Mucosa of descending colon (tissue), 3 donors: ENCODE data around the gene CD3G. TPM values are rescaled to one million over a fixed set of nuclear protein-coding genes. Genes with fewer than 3 reads are reported as not detected.

Experiments used
- ATAC-seq: fragments of 200-7000 bp; cut with Tn5 transposase; one replicate; pipeline ENCODE4 v1.9.1; 2020; ENCODE audit warnings: mild to moderate bottlenecking, moderate library complexity
- DNase-seq, 3 donors: peaks; one replicate each; pipeline ENCODE4 v3.0.0-alpha.2; 2020
- H3K36me3 ChIP-seq: fragments of 200-600 bp; one replicate; pipeline ENCODE4 v1.8.0; 2021; ENCODE audit warnings: low read depth, mild to moderate bottlenecking
- H3K4me1 ChIP-seq: fragments of 200-600 bp; one replicate; pipeline ENCODE4 v1.8.0; 2021; ENCODE audit warnings: low read depth, mild to moderate bottlenecking
- H3K4me3 ChIP-seq: fragments of 200-600 bp; one replicate; pipeline ENCODE4 v1.8.0; 2021; ENCODE audit warnings: mild to moderate bottlenecking
- H3K9me3 ChIP-seq: fragments of 200-600 bp; one replicate; pipeline ENCODE4 v1.8.0; 2021; ENCODE audit warnings: mild to moderate bottlenecking
- intact Hi-C, 2 donors: fragments of 100-400 bp; cut with DNase I in 1 of 2; cut with micrococcal nuclease in 1 of 2; formaldehyde crosslinking; loops; one replicate each; pipeline versions ENCODE4 v1.11.0 to v1.11.1; 2022; cut with DNase I, micrococcal nuclease
- total RNA-seq, 3 donors: library from RNA; stranded (reverse); fragmentation: NEBNext Ultra II Directional in 2 of 3; extraction: Animal tissue kit (Norgen Biotek cat#: 25700) in 2 of 3; gene quantifications; one replicate each; pipeline versions ENCODE4 v1.2.1 to v1.2.4, GENCODE V29; 2021 to 2023
- TF ChIP-seq, protein P1 (sequence below): fragments of 200-600 bp; IDR thresholded peaks from one replicate; pipeline ENCODE4 v1.8.0; 2022; ENCODE audit warnings: antibody characterized with exemption, mild to moderate bottlenecking
- donor health status: DM: no; HTN: no; CAD: no; lungs with moderate emphysema.
- donor health status: DM: no; HTN: no; CAD: no.
- donor health status: DM: no; HTN: yes; CAD: no.

The CD3G gene
- total RNA-seq, 3 donors from 2014 or later = 2.8 to 5.1 (median 4.2) TPM

- ATAC-seq = no peak
- intact Hi-C loops = loop anchor here in 1 of 2 donors (10.0 kb wide), 1 partner anchor 114 kb away; no protein-coding TSS in a partner anchor
- H3K9me3 ChIP-seq = no peaks in the 10 kb centered on the region
- peaks cover 6% of the 10 kb centered on the region for H3K36me3 ChIP-seq
- no peaks in the 10 kb centered on the region for H3K4me1 ChIP-seq
- TF ChIP-seq, protein P1, sequence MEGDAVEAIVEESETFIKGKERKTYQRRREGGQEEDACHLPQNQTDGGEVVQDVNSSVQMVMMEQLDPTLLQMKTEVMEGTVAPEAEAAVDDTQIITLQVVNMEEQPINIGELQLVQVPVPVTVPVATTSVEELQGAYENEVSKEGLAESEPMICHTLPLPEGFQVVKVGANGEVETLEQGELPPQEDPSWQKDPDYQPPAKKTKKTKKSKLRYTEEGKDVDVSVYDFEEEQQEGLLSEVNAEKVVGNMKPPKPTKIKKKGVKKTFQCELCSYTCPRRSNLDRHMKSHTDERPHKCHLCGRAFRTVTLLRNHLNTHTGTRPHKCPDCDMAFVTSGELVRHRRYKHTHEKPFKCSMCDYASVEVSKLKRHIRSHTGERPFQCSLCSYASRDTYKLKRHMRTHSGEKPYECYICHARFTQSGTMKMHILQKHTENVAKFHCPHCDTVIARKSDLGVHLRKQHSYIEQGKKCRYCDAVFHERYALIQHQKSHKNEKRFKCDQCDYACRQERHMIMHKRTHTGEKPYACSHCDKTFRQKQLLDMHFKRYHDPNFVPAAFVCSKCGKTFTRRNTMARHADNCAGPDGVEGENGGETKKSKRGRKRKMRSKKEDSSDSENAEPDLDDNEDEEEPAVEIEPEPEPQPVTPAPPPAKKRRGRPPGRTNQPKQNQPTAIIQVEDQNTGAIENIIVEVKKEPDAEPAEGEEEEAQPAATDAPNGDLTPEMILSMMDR = no peak
- no peak for DNase-seq
- H3K4me3 ChIP-seq = no peak overlapping the region
These were observed 36.4 kb downstream of the CD3G start for GRCh38 chr11:118380571-118380970.

DNA sequence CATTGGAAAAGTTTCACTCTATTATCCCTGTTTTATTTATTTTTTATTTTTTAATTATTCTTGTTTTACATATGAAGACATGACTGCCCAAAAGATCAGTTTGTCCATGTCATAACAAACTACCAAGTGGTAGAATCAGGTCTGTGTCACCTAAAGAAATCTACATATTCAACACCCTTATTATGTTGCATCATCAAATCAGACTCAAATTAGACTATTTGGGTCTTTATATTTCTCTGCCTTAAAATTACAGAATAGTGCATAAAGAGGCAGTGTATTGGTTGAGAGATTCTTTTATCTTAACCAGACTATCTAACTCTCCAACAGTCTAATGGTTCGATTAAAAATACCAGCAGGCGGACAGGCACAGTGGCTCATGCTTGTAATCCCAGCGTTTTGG lies 38.8 kb downstream of the CD3G start:
- DNase-seq (no peak), ATAC-seq (no peak)
- peaks cover 6% of the 10 kb centered on the region for H3K36me3 ChIP-seq
- intact Hi-C loops = loop anchor here in 1 of 2 donors (10.0 kb wide), 1 partner anchor 112 kb away; no protein-coding TSS in a partner anchor
- TF ChIP-seq, protein P1 = no peak
- H3K4me3 ChIP-seq = no peak overlapping the region
- no peaks in the 10 kb centered on the region for H3K4me1 ChIP-seq
- no peaks in the 10 kb centered on the region for H3K9me3 ChIP-seq

GRCh38 chr11:118383657-118384056 lies 39.5 kb downstream of the CD3G start:
- TF ChIP-seq, protein P1 = no peak
- no peak for ATAC-seq
- DNase-seq = no peak
- H3K36me3 ChIP-seq = peaks cover 6% of the 10 kb centered on the region
- intact Hi-C loops = loop anchor here in 1 of 2 donors (10.0 kb wide), 1 partner anchor 111 kb away; no protein-coding TSS in a partner anchor
- no peak overlapping the region for H3K4me3 ChIP-seq
- no peaks in the 10 kb centered on the region for H3K9me3 ChIP-seq
- H3K4me1 ChIP-seq = no peaks in the 10 kb centered on the region

GRCh38 chr11:118396097-118396501 lies 52.0 kb downstream of the CD3G start:
- TF ChIP-seq, protein P1 = no peak
- H3K4me1 ChIP-seq = peaks cover 6% of the 10 kb centered on the region
- DNase-seq (no peak), ATAC-seq (no peak)
- intact Hi-C loops = no loop called here
- no peaks in the 10 kb centered on the region for H3K9me3 ChIP-seq
- peaks cover 25% of the 10 kb centered on the region for H3K36me3 ChIP-seq
- H3K4me3 ChIP-seq = no peak overlapping the region

DNA sequence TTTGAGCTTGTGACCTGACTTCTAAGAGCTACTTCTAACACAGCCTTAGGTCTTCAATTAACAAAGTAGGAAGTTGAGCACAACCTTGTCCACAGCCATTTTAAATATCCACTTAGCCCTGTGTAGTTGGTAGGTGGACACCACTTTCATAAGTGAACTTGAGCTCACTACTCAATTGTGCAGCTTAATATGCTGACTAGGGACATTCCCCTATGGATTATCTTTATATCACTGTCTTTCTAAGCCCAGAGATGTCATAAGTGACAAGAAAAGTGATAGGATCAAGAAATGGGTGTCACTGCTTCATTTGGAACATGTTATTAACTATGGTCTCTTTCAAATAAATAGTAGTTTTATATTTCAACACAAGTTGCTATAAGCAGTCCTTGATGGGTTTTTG lies 53.3 kb downstream of the CD3G start:
- ATAC-seq (no peak), DNase-seq (no peak)
- intact Hi-C loops = no loop called here
- H3K9me3 ChIP-seq = no peaks in the 10 kb centered on the region
- H3K4me3 ChIP-seq = no peak overlapping the region
- peaks cover 7% of the 10 kb centered on the region for H3K4me1 ChIP-seq
- peaks cover 18% of the 10 kb centered on the region for H3K36me3 ChIP-seq
- TF ChIP-seq, protein P1 = no peak
